NCI-H2171 (cell line): ENCODE measurements around the gene ZHX3.

Source experiments
- DNase-seq: peaks from one replicate; lab custom pipeline; 2025; lab: John Stamatoyannopoulos, UW

ZHX3 gene

GRCh38 chr20:41300383-41300782, 17.1 kb downstream of the ZHX3 start:
- no peak for DNase-seq

GRCh38 chr20:41299899-41300298, 17.6 kb downstream of the ZHX3 start:
- no peak for DNase-seq

- no peak for DNase-seq
These were observed 24.1 kb downstream of the ZHX3 start for GRCh38 chr20:41293269-41294037.

- no peak for DNase-seq
These were observed 26.6 kb downstream of the ZHX3 start for GRCh38 chr20:41290804-41291389.

GRCh38 chr20:41287327-41287726, 30.2 kb downstream of the ZHX3 start:
- DNase-seq, result no peak

- no peak for DNase-seq
These were observed 31.2 kb downstream of the ZHX3 start for GRCh38 chr20:41286240-41286851.

- no peak for DNase-seq
These were observed 37.8 kb downstream of the ZHX3 start for GRCh38 chr20:41279546-41280225.

GRCh38 chr20:41278936-41279335, 38.6 kb downstream of the ZHX3 start:
- no peak for DNase-seq

GRCh38 chr20:41277049-41277448, 40.5 kb downstream of the ZHX3 start:
- DNase-seq, result no peak

GRCh38 chr20:41276317-41276751, 41.2 kb downstream of the ZHX3 start:
- no peak for DNase-seq

- DNase-seq, result no peak
These were observed 42.2 kb downstream of the ZHX3 start for GRCh38 chr20:41275301-41275731.

- DNase-seq, result no peak
These were observed 43.4 kb downstream of the ZHX3 start for GRCh38 chr20:41274152-41274551.

- no peak for DNase-seq
These were observed 44.1 kb downstream of the ZHX3 start for GRCh38 chr20:41273445-41273844.

GRCh38 chr20:41272339-41272738, 45.2 kb downstream of the ZHX3 start:
- DNase-seq, result no peak

GRCh38 chr20:41268917-41269652, 48.4 kb downstream of the ZHX3 start:
- DNase-seq, result no peak

- no peak for DNase-seq
These were observed 49.1 kb downstream of the ZHX3 start for GRCh38 chr20:41268402-41268801.

- DNase-seq, result no peak
These were observed 51.6 kb downstream of the ZHX3 start for GRCh38 chr20:41265938-41266337.

- no peak for DNase-seq
These were observed 52.7 kb downstream of the ZHX3 start for GRCh38 chr20:41264819-41265218.

- DNase-seq, result no peak
These were observed 55.5 kb downstream of the ZHX3 start for GRCh38 chr20:41261790-41262717.

GRCh38 chr20:41261260-41261659, 56.3 kb downstream of the ZHX3 start:
- no peak for DNase-seq

- no peak for DNase-seq
These were observed 56.8 kb downstream of the ZHX3 start for GRCh38 chr20:41260734-41261220.
